GM11168 (cell line): ENCODE data around the gene AKR1C2.

ENCODE experiments used
- in situ Hi-C: fragments of 300-500 bp; cut with MboI; formaldehyde crosslinking; loops from one replicate; pipeline ENCODE4 v1.12.0; 2022; ENCODE audit warnings: low sequenced_read_pairs; ENCODE audit not compliant: unreplicated experiment

AKR1C2 gene

DNA sequence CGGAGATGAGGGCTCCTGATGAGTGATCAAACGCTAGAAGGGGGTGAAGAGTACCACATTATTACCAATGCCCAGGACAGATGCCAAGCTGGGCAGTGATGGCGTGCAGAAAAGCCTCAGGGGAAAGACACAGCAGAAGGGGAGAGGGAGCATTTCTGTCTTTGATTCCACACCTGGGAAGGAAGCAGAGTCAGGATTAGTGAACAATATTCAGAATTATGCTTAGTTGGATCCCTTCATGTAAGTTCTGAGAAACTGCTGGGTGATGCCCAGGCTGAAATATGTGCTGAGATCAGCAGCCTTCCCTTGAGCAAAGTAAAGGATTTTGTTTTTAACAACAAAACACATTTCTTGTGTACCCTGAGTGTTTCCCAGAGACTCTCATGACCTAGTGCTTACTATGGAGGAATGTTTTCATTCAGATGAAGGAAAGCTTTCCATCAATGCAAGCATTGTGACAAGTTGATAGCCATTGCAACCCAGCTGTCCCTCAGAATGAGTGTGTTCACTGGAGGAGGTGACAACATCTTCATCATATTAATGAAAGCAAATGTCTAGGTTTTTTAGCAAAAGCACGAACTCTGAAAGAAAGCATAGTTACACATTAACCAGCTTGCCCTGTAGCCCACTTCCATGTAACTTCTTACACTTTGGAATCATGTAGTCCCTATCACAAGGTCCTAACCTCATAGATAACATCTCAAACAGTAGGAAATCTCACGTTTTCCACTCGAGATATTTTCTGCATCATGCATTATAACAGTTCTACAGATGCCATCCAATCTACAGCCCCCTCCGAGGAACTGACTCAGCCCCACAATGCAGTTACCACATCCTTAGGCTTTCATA, 64.2 kb downstream of the AKR1C2 start:
- in situ Hi-C loops: no loop called here
